ENCODE measurements around the gene CNGA1. TPM values are rescaled to one million over a fixed set of nuclear protein-coding genes. Genes with fewer than 3 reads are reported as not detected.
"Not testable (repeated sequence)": the region's sequence is repeated elsewhere in the genome, so short reads cannot be mapped to it uniquely, and the experiment has no call there.

CNGA1 gene
- total RNA-seq, 1 donor from 2014 or later = not detected

DNA sequence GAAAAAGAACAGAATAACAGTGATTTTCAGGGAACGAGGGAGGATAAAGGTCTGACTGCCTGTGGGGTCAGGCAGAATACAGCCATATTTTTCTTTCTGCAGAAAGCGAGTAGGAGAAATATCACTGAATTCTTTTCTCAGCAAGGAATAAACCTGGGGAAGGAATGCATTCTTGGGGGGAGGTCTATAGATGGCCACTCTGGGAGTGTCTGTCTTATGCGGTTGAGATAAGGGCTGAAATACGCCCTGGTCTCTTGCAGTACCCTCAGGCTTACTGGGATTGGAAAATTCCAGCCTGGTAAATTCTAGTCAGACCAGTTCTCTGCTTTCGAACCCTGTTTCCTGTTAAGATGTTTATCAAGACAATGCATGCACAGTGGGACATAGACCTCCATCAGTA lies 26.3 kb downstream of the CNGA1 start:
- intact Hi-C loops (cut with micrococcal nuclease) = no loop called here

DNA sequence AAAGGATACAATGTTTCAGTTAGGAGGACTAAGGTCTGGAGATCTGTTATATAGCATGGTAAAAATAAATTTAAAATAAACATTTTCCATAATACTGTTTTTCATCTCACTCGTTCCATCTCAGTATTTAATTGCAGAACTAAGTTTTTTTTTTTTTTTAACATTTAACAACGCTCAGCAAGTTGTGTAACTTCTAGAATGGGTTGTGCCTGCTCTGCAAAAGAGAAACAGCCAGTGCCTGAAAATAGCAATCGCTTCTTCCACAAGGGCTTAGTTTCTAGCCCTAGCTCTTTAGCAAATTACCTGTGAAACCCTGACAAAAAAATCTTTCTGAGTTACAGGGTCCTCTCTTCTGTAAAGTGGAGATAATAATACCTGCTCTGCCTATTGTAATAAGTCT lies 41.9 kb downstream of the CNGA1 start:
- intact Hi-C loops (cut with micrococcal nuclease) = no loop called here

DNA sequence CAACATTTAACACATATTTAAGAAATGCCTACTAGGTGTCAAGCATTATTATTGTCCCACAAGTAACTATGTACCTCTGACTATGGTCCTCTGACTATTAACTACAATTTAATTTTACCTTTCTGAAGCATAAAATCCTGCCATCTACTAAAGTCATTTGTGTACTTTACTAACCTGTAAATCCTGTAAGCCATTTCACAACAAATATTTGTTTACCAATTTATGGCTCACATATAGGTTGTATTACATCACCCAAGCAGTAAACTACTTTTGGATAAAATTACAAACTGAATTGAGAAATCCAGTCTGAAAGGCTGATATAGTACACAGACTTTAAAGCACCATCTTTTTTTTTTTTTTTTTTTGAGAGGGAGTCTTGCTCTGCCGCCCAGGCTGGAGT lies 43.8 kb downstream of the CNGA1 start:
- intact Hi-C loops (cut with micrococcal nuclease) = no loop called here

DNA sequence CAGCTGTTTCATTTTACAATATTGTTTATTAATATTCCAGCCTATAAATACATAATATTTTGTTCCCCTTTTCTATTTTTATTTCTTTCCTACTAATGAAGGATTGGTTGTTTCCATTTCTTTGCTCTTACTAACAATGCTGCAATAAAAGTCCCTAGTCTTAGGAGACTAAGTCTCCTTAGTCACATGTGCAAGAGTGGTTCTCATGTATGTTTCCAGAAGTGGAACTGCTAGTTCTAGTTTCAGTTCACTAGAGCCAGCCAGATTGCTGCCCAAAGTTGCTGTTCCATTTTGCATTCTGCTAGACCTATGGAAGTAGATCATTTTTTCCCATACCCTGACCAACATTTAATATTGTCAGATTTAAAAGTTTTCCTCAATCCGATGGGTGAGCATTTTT lies 44.3 kb downstream of the CNGA1 start:
- intact Hi-C loops (cut with micrococcal nuclease) = no loop called here

DNA sequence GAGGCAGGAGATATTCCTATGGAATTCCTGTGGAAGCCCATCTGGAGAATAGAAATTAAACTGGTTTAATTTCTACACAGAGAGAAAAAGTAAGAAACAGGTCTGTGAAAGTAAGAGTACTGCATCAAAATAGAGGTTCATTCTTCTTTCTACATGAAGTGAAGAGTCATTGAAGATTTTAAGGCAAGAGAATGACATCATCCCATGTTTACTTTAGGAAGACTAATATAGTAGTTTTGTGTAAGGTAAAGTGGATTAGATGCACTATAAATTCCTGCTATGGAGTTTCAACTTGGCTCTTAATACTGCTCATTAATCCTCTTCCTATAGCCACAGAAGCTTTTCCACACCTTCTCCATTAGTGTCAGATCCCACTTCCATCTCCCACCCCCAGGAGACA lies 47.6 kb downstream of the CNGA1 start:
- intact Hi-C loops (cut with micrococcal nuclease) = no loop called here

DNA sequence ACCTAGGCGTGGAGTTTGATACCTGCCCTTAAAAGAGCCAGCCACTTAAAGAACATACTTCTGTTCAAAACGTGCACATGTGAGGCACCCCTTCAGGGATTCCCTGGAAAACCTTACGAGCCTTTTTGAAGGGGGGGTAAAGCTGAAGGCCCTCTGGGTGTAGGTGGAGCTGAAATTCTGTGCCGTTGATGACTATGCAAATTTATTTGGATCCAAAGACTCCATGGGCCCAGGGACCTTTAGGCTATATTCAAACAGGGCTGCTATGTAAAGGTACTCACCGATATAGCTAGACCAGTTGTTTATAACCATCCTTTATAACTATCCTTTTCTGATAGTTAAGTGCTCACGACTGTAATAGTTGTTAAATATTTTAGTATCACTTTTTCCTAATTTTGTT lies 61.8 kb downstream of the CNGA1 start:
- intact Hi-C loops (cut with micrococcal nuclease) = no loop called here

DNA sequence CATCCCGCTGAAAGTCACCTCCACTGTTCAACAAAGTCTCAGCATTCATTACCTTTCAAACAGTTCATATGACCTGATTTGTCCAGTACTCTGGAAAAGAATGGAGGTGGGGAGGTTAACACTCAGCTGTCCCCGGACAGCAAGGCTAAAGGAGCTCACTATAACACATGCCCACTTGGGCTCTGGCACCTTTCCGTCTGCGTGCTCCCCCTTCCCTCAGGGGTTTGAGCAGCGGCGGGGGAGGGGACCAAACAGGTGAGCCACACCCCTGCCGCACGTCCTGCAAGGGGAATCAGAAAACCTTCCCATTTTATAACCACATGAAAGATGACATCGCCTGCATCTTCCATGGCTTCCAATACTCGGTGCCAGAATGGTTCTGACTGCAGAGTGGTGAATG lies 62.2 kb downstream of the CNGA1 start:
- intact Hi-C loops (cut with micrococcal nuclease) = no loop called here

DNA sequence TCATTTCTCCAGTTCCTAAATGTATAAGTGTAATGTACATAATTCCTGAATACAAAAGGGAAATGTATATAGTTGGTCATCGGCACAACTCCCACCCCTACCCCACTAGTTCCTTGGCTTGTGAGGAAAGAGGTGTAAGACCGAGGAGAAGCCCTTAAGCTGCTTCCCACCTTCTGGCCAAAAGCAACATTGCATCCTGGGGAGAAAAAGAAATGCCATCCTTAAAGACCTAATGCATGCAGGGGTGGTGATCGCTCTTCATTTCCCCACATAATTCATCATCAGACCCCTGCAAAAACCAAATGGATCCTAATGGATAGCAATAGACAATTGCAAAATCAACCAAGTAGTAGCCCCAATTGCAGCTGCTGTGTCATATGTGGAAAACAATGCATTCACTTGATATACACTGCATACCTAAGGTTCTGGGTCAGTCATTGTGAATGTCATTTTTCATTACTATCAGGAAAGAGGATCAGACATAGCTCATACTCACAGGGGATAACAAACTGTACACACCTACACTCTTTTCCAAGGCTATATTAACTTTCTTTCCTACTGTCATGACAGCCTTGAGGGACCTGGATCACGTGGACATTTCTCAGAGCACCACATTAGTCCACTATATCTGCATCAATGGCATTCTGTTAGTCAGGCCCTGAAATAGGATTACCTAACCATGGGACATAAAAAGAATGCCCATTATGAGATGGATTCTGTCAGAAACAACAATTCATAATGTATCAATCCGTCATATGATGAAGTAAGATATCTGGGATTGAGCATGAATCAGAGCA lies 70.4 kb downstream of the CNGA1 start:
- intact Hi-C loops (cut with micrococcal nuclease) = no loop called here

DNA sequence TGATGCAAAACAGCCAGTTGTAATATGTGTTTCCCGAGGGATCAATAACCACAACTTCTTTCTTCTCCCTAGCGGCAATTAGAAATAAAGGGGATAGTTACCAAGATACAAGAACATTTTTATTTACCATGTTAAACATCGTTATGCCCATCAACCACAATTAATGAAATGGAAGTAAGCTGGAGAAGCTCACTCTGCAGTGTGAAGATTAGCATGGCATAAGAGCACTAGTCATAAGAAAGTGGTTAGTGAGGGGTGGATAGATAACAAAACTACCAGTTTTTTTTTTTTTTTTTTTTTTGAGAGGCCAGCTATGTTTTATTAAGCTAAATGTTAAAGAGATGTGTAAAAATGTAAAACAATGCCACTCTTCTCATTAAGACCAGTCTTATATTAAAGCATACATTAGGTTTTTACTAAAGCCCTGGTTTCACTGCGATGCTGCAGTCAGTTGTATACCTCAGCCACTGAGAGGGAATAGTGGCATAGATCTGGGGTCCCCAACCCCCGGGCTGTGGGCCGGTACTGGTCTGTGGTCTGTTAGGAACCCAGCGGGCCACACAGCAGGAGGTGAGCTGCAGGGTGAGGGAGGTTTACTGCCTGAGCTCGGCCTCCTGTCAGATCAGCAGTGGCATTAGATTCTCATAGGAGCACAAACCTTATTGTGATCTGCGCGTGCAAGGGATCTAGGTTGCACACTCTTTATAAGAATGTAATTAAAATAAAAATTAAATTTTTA lies 74.2 kb downstream of the CNGA1 start:
- intact Hi-C loops (cut with micrococcal nuclease) = no loop called here

DNA sequence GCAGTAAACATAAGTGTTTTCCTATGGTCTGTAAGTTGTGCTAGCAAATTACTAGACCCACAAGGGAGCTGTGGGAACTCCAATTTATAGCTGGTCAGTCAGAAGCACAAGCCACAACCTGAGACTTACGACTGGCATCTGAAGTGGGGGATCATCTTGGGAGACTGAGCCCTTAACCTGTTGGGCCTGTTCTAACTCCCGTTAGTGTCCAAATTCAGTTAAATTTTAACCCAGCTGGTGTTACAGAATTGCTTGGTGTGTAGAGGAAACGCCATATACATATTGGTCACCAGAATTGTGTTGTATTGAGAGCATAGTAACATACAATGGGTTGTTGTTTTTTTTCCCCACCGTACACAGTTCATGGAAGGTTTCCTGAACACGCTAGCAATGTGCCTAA lies 77.0 kb downstream of the CNGA1 start:
- intact Hi-C loops (cut with micrococcal nuclease) = no loop called here

DNA sequence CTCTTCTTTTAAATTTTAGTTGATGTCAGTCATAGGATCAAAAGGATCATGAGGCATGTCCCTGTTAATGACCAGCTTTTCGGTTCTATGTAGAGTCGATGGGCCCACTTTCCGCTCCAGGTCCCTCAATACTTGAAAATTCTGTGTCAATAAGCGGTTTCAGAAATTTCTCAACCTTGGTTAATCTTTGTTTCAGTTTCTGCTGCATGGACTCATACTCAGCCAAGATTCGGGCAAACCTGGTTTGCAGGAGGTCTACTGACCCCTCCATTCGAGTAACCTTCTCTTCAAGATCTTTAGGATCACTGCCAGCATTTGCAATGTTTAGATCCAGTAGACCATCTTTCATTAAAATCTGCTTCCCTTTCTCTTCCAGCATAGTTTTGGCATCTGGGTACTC lies 80.1 kb downstream of the CNGA1 start:
- intact Hi-C loops (cut with micrococcal nuclease) = no loop called here

DNA sequence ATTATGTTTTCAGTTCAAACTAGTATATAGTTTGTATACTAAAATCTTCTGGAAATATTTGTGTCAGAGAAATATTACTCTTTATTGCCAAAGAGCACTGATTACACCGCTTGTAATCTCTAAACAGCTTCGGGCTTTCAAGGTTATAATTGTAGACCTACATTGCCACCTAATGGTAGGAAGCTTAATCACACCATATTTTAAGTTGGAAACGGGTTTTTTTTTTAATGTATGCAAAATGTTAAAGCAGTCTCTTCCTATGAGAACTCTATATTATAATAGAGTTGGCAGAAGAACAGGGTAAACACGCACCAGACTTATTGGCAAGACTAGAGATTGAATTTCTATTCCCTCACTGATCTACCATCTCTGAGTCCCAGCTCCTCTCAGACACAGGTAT lies 82.6 kb downstream of the CNGA1 start:
- intact Hi-C loops (cut with micrococcal nuclease) = loop anchor here (1.0 to 5.0 kb wide), 8 partner anchors 8 to 1089 kb away; partner anchors contain the start of gene CORIN

DNA sequence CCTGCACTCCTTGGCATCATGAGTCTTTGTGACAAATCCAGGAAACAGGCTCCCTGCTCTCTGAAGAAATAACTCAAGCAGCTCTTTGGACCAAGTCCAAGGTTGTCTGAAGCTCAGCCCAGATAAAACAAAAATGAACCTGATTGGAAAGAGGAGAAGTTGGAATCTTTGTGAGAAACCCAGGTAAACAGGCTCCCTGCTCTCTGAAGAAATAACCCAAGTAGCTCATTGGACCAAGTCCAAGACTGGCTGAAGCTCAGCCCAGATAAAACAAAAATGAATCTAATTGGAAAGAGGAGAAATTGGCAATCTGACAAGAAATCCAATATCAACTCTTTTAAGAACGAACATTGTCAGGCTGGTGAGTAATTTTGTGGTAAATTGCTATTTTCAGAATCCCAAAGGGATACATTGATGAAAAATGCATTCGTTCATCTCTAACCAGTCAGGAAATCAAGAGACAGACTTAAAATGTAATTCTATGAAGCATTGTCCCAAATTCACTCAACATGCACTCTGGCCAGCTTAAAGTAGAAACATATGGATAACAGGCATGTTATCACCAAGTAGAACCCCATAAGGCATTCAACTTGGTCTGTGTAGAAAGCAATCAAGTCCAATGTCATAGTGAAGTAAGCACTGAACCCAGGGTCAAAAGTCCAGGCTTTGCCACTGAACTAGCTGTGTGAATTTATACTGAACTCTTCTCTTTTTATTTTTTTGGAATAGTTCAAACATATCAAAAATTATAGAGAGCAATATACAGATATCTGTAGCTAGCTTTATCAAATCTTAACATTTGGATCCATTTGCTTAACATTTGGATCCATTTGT lies 85.3 kb downstream of the CNGA1 start:
- intact Hi-C loops (cut with micrococcal nuclease) = loop anchor here (5.0 kb wide), 2 partner anchors 94 to 369 kb away; partner anchors contain the start of gene CORIN

DNA sequence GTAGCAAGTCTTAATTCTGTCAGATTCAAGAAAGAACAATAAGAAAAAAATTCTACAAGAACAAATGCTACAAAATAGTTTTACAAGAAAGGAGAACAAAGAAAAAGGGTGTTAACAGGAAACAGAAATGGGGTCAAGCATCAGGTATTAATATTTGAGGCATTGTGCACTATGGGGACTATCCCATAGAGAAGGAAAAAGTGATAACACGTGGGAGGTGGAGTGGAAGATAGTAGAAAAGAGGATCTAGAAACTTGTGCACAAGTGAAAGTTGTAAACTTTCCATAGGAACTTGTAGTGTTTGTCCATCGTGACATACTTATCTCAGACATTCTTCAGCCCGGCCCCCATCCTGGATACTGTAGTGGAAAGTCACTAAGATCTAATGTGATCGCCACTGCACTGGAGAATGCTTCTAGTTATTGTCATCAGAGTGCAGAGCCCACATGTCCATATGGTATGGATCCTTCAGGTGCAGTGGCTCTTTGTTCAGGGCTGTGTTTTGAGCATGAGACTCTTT lies 86.7 kb downstream of the CNGA1 start:
- intact Hi-C loops (cut with micrococcal nuclease) = loop anchor here (5.0 kb wide), 2 partner anchors 92 to 367 kb away; partner anchors contain the start of gene CORIN

DNA sequence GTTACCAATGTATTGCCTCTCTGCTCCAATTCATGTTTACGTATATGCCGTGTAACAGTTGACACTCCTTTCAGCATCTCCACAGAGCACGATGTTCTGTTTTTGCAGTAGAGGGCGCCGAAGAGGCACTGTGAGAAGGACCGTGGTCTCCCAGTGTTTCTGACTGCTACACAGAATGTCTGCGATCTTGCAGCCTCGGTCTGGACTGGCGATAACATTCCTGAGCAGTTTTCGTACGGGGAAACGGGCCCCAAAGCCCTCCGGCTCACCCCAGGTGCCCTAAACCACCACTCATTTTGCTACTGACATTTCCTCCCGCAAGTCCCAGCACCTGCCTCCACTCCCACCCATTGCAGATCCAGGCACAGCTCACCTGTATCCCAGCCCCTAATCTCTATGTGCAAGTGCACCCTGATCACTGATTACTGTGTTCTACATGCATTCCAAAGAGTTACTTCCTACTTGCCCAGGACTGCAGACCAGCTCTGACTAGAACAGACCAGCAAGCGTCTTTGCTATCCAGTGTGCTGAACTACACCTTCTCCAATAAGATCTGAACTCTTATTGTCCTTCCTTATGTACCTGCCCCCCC lies 89.7 kb downstream of the CNGA1 start:
- intact Hi-C loops (cut with micrococcal nuclease) = loop anchor here (1.0 kb wide), 5 partner anchors 8 to 215 kb away; partner anchors contain the start of gene NFXL1

DNA sequence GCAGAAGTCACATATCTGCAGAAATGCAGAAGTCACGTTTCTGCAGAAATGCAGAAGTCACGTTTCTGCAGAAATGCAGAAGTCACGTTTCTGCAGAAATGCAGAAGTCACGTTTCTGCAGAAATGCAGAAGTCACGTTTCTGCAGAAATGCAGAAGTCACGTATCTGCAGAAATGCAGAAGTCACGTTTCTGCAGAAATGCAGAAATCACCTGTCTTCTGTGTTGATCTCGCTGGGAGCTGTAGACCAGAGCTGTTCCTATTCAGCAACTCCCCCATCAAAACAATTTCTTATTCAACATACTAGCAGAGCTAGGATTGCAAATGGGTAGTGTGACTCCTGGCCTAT lies 93.2 kb downstream of the CNGA1 start:
- intact Hi-C loops (cut with micrococcal nuclease) = not testable (repeated sequence)

DNA sequence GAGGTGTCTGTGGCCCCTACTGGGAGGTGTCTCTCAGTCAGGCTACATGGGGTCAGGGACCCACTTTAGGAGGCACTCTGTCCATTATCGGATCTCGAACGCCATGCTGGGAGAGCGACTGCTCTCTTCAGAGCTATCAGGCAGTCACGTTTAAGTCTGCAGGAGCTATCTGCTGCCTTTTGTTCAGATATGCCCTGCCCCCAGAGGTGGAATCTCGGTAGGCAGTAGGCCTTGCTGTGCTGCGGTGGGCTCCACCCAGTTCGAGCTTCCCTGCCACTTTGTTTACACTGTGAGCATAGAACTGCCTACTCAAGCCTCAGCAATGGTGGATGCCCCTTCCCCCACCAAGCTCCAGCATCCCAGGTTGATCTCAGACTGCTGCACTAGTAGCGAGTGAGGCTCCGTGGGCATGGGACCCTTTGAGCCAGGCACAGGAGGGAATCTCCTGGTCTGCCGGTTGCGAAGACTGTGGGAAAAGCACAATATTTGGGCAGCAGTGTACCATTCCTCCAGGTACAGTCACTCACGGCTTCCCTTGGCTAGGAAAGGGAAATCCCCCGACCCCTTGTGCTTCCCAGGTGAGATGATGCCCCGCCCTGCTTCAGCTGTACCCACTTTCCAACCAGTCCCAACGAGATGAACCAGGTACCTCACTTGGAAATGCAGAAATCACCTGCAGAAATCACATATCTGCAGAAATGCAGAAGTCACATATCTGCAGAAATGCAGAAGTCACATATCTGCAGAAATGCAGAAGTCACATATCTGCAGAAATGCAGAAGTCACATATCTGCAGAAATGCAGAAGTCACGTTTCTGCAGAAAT lies 93.8 kb downstream of the CNGA1 start:
- intact Hi-C loops (cut with micrococcal nuclease) = not testable (repeated sequence)

DNA sequence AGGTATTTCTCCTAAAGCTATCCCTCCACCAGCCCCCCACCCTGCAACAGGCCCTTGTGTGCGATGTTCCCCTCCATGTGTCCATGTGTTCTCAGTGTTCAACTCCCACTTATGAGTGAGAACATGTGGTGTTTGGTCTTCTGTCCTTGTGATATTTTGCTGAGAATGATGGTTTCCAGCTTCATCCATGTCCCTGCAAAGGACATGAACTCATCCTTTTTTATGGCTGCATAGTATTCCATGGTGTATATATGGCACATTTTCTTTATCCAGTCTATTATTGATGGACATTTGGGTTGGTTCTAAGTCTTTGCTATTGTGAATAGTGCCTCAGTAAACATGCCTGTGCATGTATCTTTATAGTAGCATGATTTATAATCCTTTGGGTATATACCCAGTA lies 99.3 kb downstream of the CNGA1 start:
- intact Hi-C loops (cut with micrococcal nuclease) = not testable (repeated sequence)

DNA sequence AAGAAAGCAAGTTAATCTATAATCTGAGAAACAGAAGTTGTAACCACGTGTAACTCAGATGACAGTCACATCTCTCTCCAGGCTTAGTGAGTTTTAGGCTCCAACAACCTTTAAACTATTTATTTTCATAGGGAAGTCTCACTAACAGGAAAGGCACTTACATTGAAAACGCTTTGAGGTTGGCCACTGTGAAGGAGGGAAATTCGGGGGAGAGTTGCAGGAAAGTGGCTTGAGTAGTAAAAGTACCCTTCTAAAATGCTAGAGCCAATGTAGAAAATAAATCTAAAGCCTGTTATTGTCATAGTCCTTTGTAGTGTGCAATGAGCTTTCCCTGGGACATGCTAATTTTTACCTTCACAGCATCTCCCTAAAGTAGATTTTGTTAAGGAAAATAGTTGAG lies 101.1 kb downstream of the CNGA1 start:
- intact Hi-C loops (cut with micrococcal nuclease) = loop anchor here (2.0 kb wide), 4 partner anchors 77 to 905 kb away; partner anchors contain the start of genes CNGA1, CORIN and NIPAL1

DNA sequence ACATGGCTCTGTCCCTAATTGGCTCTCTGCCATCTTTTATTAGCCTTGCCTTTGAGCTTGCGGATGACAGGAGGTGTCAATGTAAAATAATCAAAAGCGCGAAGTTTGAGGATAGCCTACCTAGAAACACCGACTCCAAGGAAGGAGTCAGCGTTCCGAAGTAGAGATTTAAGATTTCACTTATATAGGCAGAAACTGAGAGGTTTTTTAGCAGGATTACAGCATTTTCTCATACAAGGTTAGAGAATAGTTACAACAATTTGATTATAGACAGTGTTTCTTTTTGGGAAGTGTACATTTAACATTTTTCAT lies 101.6 kb downstream of the CNGA1 start:
- intact Hi-C loops (cut with micrococcal nuclease) = loop anchor here (1.0 to 5.0 kb wide), 12 partner anchors 11 to 904 kb away; partner anchors contain the start of genes ATP10D, CNGA1, COMMD8 and CORIN
